B cell (primary cell): ENCODE measurements around the gene KCNJ12. TPM values are rescaled to one million over a fixed set of nuclear protein-coding genes. Genes with fewer than 3 reads are reported as not detected.
"Not testable (repeated sequence)": the region's sequence is repeated elsewhere in the genome, so short reads cannot be mapped to it uniquely, and the experiment has no call there.

Experiments used
- ATAC-seq: fragments of 200-7000 bp; cut with Tn5 transposase; one replicate; pipeline ENCODE4 v1.10.0; 2021; ENCODE audit warnings: low read depth, mild to moderate bottlenecking, moderate number of reproducible peaks, moderate library complexity
- CTCF ChIA-PET: fragments of 350-600 bp; sonication (Branson Sonifier 250); formaldehyde crosslinking; loops from one replicate; lab custom pipeline; 2021; ENCODE audit warnings: antibody characterized with exemption, inconsistent platforms; lab: Charles Lee
- POLR2A ChIA-PET: fragments of 350-600 bp; sonication (Branson Sonifier 250); formaldehyde crosslinking; loops from one replicate; lab custom pipeline; 2021; ENCODE audit warnings: antibody characterized with exemption; lab: Charles Lee
- DNase-seq: peaks from one replicate; pipeline ENCODE4 v3.0.0; 2013
- H2AFZ ChIP-seq: 2 replicates; pipeline ENCODE4 v1.6.1; 2012; ENCODE audit warnings: mild to moderate bottlenecking, low read depth, low read length; ENCODE audit not compliant: insufficient read depth, poor library complexity, severe bottlenecking
- H3K27ac ChIP-seq, 2 donors: 1 replicate in 1 of 2; 2 replicates in 1 of 2; pipeline ENCODE4 v1.5.1; 2012 to 2013; ENCODE audit warnings: low read length in 2 of 2, mild to moderate bottlenecking in 2 of 2, moderate library complexity in 1 of 2
- H3K27me3 ChIP-seq, 4 experiments: fragments of 200-600 bp in 1 of 4; sonication (generic) in 1 of 4; replicated peaks in 1 of 4; 1 replicate in 2 of 4; 2 replicates in 2 of 4; pipeline versions ENCODE4 v1.6.1 to v1.7.0; 2013 to 2016; ENCODE audit warnings: low read length in 3 of 4, mild to moderate bottlenecking in 2 of 4, mixed read lengths in 1 of 4, moderate library complexity in 1 of 4; ENCODE audit not compliant: insufficient read depth in 4 of 4, control insufficient read depth in 3 of 4; ENCODE audit errors: control extremely low read depth in 1 of 4
- H3K36me3 ChIP-seq, 2 experiments: replicated peaks in 1 of 2; 1 replicate in 1 of 2; 2 replicates in 1 of 2; pipeline versions ENCODE4 v1.6.1 to v1.7.1; 2013; ENCODE audit warnings: low read length in 1 of 2; ENCODE audit not compliant: insufficient read depth in 2 of 2, control insufficient read depth in 1 of 2; ENCODE audit errors: control extremely low read depth in 1 of 2, extremely low read depth in 1 of 2
- H3K4me1 ChIP-seq, 2 donors: fragments of 200-600 bp in 1 of 2; sonication (generic) in 1 of 2; 1 replicate in 1 of 2; 2 replicates in 1 of 2; pipeline versions ENCODE4 v1.5.1 to v1.6.1; 2013 to 2017; ENCODE audit warnings: low read length in 2 of 2; ENCODE audit not compliant: control insufficient read depth in 2 of 2, insufficient read depth in 2 of 2
- H3K4me2 ChIP-seq: replicated peaks from 2 replicates; pipeline ENCODE3; 2012; ENCODE audit warnings: mild to moderate bottlenecking, low read depth, low read length; ENCODE audit not compliant: poor library complexity, severe bottlenecking
- H3K4me3 ChIP-seq, 5 experiments: fragments of 200-600 bp in 1 of 5; sonication (generic) in 1 of 5; 1 replicate in 3 of 5; 2 replicates in 2 of 5; pipeline versions ENCODE4 v1.5.1 to v1.7.0; 2011 to 2016; ENCODE audit warnings: low read length in 4 of 5, mild to moderate bottlenecking in 4 of 5, low read depth in 2 of 5, control low read depth in 1 of 5, moderate library complexity in 1 of 5; ENCODE audit not compliant: insufficient read depth in 1 of 5; ENCODE audit errors: control extremely low read depth in 1 of 5, extremely low read depth in 1 of 5
- H3K79me2 ChIP-seq: fragments of 200-600 bp; sonication (generic); one replicate; pipeline ENCODE4 v1.6.0; 2016; ENCODE audit warnings: low read length; ENCODE audit not compliant: control insufficient read depth, insufficient read depth
- H3K9ac ChIP-seq: fragments of 200-600 bp; sonication (generic); 2 replicates; pipeline ENCODE4 v1.6.1; 2017; ENCODE audit warnings: mild to moderate bottlenecking, low read length, moderate library complexity
- H3K9me3 ChIP-seq, 3 donors: one replicate each; pipeline versions ENCODE4 v1.6.1 to v1.7.1; 2013; ENCODE audit warnings: low read length in 2 of 3; ENCODE audit not compliant: control insufficient read depth in 2 of 3, insufficient read depth in 1 of 3; ENCODE audit errors: control extremely low read depth in 1 of 3
- H4K20me1 ChIP-seq: 2 replicates; pipeline ENCODE4 v1.6.0; 2012; ENCODE audit warnings: mild to moderate bottlenecking, low read length; ENCODE audit not compliant: insufficient read depth, control insufficient read depth, poor library complexity, severe bottlenecking
- H3K27ac Mint-ChIP-seq: one replicate; pipeline ENCODE4 v1.8.0; 2021; ENCODE audit warnings: mixed read lengths
- H3K27me3 Mint-ChIP-seq: one replicate; pipeline ENCODE4 v1.8.0; 2021; ENCODE audit warnings: mixed read lengths
- H3K4me1 Mint-ChIP-seq: one replicate; pipeline ENCODE4 v1.8.0; 2021; ENCODE audit warnings: mixed read lengths
- H3K4me3 Mint-ChIP-seq: one replicate; pipeline ENCODE4 v1.8.0; 2021; ENCODE audit warnings: mixed read lengths
- H3K9me3 Mint-ChIP-seq: one replicate; pipeline ENCODE4 v1.8.0; 2022; ENCODE audit warnings: mixed read lengths; ENCODE audit not compliant: insufficient read depth
- WGBS: methylation state at CpG from one replicate; pipeline ENCODE4 v1.1.5; 2013; ENCODE audit warnings: missing lambda C conversion rate; ENCODE audit not compliant: insufficient coverage; 5-methylcytosine and 5-hydroxymethylcytosine counted together
- intact Hi-C: fragments of 100-400 bp; cut with micrococcal nuclease; formaldehyde crosslinking; loops from one replicate; pipeline ENCODE4 v1.10.0; 2022
- polyA plus RNA-seq: library from polyadenylated mRNA; depleted of rRNA; stranded (reverse); fragments of >200 nt; gene quantifications from 2 replicates; pipeline ENCODE4 v1.2.3, GENCODE V29; 2012
- total RNA-seq, 2 donors: library from RNA; stranded (reverse); fragments of 120-200 nt in 1 of 2; gene quantifications; 1 replicate in 1 of 2; 2 replicates in 1 of 2; pipeline versions ENCODE4 v1.2.3 to v1.2.4, GENCODE V29; 2013 to 2022

KCNJ12 gene
- total and polyA plus RNA-seq, 2 donors (not counting 1 experiment from before 2014, with no cell fraction given), result not detected

DNA sequence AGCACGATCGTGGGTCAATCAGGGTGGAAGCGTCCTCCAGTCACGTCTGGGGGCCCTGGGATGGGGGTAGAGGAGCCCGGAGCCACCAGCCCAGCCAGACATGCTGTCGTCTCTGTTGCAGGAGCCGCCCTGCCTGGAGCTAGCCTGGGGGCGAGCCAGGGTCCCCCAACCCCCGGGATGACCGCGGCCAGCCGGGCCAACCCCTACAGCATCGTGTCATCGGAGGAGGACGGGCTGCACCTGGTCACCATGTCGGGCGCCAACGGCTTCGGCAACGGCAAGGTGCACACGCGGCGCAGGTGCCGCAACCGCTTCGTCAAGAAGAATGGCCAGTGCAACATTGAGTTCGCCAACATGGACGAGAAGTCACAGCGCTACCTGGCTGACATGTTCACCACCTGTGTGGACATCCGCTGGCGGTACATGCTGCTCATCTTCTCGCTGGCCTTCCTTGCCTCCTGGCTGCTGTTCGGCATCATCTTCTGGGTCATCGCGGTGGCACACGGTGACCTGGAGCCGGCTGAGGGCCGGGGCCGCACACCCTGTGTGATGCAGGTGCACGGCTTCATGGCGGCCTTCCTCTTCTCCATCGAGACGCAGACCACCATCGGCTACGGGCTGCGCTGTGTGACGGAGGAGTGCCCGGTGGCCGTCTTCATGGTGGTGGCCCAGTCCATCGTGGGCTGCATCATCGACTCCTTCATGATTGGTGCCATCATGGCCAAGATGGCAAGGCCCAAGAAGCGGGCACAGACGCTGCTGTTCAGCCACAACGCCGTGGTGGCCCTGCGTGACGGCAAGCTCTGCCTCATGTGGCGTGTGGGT lies 39.2 kb downstream of the KCNJ12 start:
- H3K4me3 Mint-ChIP-seq, H3K36me3 ChIP-seq, H3K4me2 ChIP-seq, intact Hi-C loops, H3K9ac ChIP-seq, H3K79me2 ChIP-seq, ATAC-seq, H3K4me1 ChIP-seq, H3K27ac Mint-ChIP-seq, H4K20me1 ChIP-seq, H3K27ac ChIP-seq, H3K4me3 ChIP-seq, H3K27me3 ChIP-seq, H3K9me3 ChIP-seq, H3K27me3 Mint-ChIP-seq, DNase-seq, H2AFZ ChIP-seq, CTCF ChIA-PET, POLR2A ChIA-PET, H3K9me3 Mint-ChIP-seq, H3K4me1 Mint-ChIP-seq: not testable (repeated sequence)
- 86% methylated on average over 48 of the region's 58 CpGs for WGBS

DNA sequence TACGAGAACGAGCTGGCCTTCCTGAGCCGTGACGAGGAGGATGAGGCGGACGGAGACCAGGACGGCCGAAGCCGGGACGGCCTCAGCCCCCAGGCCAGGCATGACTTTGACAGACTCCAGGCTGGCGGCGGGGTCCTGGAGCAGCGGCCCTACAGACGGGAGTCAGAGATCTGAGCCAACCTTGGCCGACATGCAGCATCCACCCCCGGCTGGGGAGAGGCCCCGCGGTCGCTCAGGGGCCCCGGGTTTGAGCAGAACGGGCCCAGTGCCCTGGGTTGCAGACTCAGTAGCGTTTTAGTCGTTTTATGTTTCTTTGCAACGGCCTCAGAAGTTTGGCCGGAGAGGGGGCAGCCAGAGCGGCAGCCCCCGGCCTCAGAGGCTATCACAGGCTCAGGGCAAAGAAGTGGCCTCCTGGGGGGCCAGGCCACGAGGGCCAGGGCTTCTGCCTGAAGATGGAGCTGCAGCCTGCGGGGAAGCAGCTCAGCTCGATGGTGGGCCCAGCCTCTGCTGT lies 40.4 kb downstream of the KCNJ12 start:
- H3K79me2 ChIP-seq, H3K27me3 ChIP-seq, H3K9me3 Mint-ChIP-seq, H3K36me3 ChIP-seq, H2AFZ ChIP-seq, H3K27ac ChIP-seq, H4K20me1 ChIP-seq, intact Hi-C loops, DNase-seq, CTCF ChIA-PET, H3K9ac ChIP-seq, ATAC-seq, H3K4me1 ChIP-seq, H3K9me3 ChIP-seq, H3K4me3 Mint-ChIP-seq, H3K4me1 Mint-ChIP-seq, H3K27me3 Mint-ChIP-seq, H3K4me2 ChIP-seq, POLR2A ChIA-PET, H3K4me3 ChIP-seq, H3K27ac Mint-ChIP-seq: not testable (repeated sequence)
- 85% methylated on average over 27 of the region's 30 CpGs for WGBS

- H3K79me2 ChIP-seq, DNase-seq, H3K27ac ChIP-seq, intact Hi-C loops, CTCF ChIA-PET, H3K36me3 ChIP-seq, H3K4me2 ChIP-seq, H2AFZ ChIP-seq, H3K4me1 Mint-ChIP-seq, ATAC-seq, H3K4me3 ChIP-seq, H3K9me3 ChIP-seq, H3K9me3 Mint-ChIP-seq, H3K27ac Mint-ChIP-seq, H3K9ac ChIP-seq, H3K27me3 Mint-ChIP-seq, H3K4me1 ChIP-seq, POLR2A ChIA-PET, H4K20me1 ChIP-seq, H3K4me3 Mint-ChIP-seq, H3K27me3 ChIP-seq: not testable (repeated sequence)
- WGBS, result 90% methylated on average over 6 of the region's 10 CpGs
Measured at GRCh38 chr17:21417349-21417748, 41.2 kb downstream of the KCNJ12 start.
